ENCODE measurements around the gene SLC5A10. TPM values are rescaled to one million over a fixed set of nuclear protein-coding genes. Genes with fewer than 3 reads are reported as not detected.
"Not testable (repeated sequence)": the region's sequence is repeated elsewhere in the genome, so short reads cannot be mapped to it uniquely, and the experiment has no call there.

The SLC5A10 gene
- total RNA-seq, 1 donor from 2014 or later, result 0.14 TPM

- Histone ChIP-seq H4K20me1 (ENCODE audit: insufficient read depth, low read length) (no peaks in the 10 kb centered on the region), H3K4me1 (ENCODE audit: insufficient read depth, low read length) (no peaks in the 10 kb centered on the region), H3K9ac (ENCODE audit: low read length) (no peak overlapping the region), H3K4me3 (ENCODE audit: insufficient read depth, low read depth, low read length) (no peak overlapping the region), H3K27me3 (ENCODE audit: insufficient read depth, low read length) (peaks cover 3% of the 10 kb centered on the region), H3K9me3 (ENCODE audit: insufficient read depth, low read depth, low read length) (no peaks in the 10 kb centered on the region), H3K79me2 (ENCODE audit: insufficient read depth, low read length) (no peaks in the 10 kb centered on the region), H3K27ac (ENCODE audit: low read depth, low read length) (no peak overlapping the region), H3K36me3 (ENCODE audit: insufficient read depth, low read length) (no peaks in the 10 kb centered on the region), H2AFZ (ENCODE audit: low read depth, low read length) (no peak overlapping the region), H3K4me2 (ENCODE audit: low read length) (no peak overlapping the region)
- no peak for FAIRE-seq
- no peak overlapping the region for H3K4me3 Mint-ChIP-seq (ENCODE audit: unreplicated experiment)
- H3K27ac Mint-ChIP-seq (ENCODE audit: unreplicated experiment), result no peak overlapping the region
- TF ChIP-seq CTCF (IDR thresholded peaks at IDR 0.05; ENCODE audit: insufficient read depth, low read depth, low read length) (no peak), EZH2 (IDR thresholded peaks at IDR 0.05; ENCODE audit: insufficient read depth, low read length) (no peak)
- no peak for DNase-seq (ENCODE audit: low read depth)
- H3K9me3 Mint-ChIP-seq (ENCODE audit: unreplicated experiment), result no peaks in the 10 kb centered on the region
- H3K27me3 Mint-ChIP-seq (ENCODE audit: low read depth, unreplicated experiment), result peaks cover 29% of the 10 kb centered on the region
- H3K4me1 Mint-ChIP-seq (ENCODE audit: low read depth, unreplicated experiment), result peaks cover 4% of the 10 kb centered on the region
- H3K36me3 Mint-ChIP-seq (ENCODE audit: low read depth, unreplicated experiment), result no peaks in the 10 kb centered on the region
Measured at GRCh38 chr17:19023209-19023999, 71.4 kb downstream of the SLC5A10 start.

DNA sequence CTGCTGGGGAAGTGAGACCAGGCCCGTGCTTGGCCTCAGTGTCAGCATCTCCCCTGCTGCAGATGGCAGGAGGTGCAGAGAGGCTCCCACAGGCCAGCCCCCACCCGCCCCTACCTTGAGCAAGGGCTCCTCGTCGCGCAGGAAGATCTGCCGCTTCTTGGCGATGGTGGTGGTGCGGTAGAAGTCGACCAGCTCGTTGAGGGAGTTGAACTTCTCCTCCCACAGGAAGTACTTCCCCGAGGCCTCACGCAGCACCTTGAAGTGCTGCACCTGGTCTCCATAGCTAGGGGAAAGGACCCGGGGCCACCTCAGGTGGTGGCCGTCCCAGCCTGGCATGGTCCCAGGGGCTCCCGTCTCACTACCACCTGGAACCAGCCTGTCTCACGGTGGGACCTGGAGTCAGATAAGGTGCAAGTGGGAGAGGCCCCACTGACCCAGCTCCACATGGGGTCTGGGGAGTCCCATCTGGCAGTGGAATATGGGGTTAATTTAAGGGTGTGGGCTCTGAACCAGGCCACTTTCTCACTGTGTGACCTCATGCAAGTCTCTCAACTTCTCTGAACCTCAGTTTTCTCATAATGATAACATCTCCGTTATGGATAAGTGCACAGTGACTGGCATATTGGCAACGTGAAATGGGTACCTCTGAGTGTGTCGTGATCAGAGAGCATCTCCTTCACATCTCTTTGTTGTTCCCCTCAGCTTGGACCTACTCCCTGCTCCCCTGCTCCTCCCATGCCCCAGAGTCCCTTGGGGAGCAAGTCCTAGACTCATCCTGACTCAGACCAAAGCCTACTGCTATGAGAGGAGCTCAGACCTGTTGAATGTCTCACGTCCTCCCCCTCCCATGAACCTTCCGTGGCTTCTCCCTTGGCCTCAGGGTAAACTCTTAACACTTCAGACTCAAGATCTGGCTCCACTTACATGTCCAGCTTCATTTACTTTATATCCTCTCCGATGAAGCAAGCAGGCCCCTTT is 72.4 kb downstream of the SLC5A10 start:
- no peak overlapping the region for H3K4me2 ChIP-seq (ENCODE audit: low read length)
- Mint-ChIP-seq H3K4me3 (ENCODE audit: unreplicated experiment) (no peak overlapping the region), H3K36me3 (ENCODE audit: low read depth, unreplicated experiment) (no peaks in the 10 kb centered on the region), H3K27me3 (ENCODE audit: low read depth, unreplicated experiment) (peaks cover 20% of the 10 kb centered on the region), H3K9me3 (ENCODE audit: unreplicated experiment) (no peaks in the 10 kb centered on the region), H3K27ac (ENCODE audit: unreplicated experiment) (no peak overlapping the region), H3K4me1 (ENCODE audit: low read depth, unreplicated experiment) (peaks cover 4% of the 10 kb centered on the region)
- H3K36me3 ChIP-seq (ENCODE audit: insufficient read depth, low read length), result no peaks in the 10 kb centered on the region
- no peak overlapping the region for H3K4me3 ChIP-seq (ENCODE audit: insufficient read depth, low read depth, low read length)
- no peaks in the 10 kb centered on the region for H4K20me1 ChIP-seq (ENCODE audit: insufficient read depth, low read length)
- H3K4me1 ChIP-seq (ENCODE audit: insufficient read depth, low read length), result no peaks in the 10 kb centered on the region
- H3K27ac ChIP-seq (ENCODE audit: low read depth, low read length), result no peak overlapping the region
- no peak overlapping the region for H3K9ac ChIP-seq (ENCODE audit: low read length)
- no peak overlapping the region for H2AFZ ChIP-seq (ENCODE audit: low read depth, low read length)
- H3K79me2 ChIP-seq (ENCODE audit: insufficient read depth, low read length), result no peaks in the 10 kb centered on the region
- H3K9me3 ChIP-seq (ENCODE audit: insufficient read depth, low read depth, low read length), result no peaks in the 10 kb centered on the region
- H3K27me3 ChIP-seq (ENCODE audit: insufficient read depth, low read length), result no peaks in the 10 kb centered on the region
- DNase-seq (ENCODE audit: low read depth) (no peak), FAIRE-seq (no peak)
- TF ChIP-seq EZH2 (IDR thresholded peaks at IDR 0.05; ENCODE audit: insufficient read depth, low read length) (no peak), CTCF (IDR thresholded peaks at IDR 0.05; ENCODE audit: insufficient read depth, low read depth, low read length) (no peak)

- not testable (repeated sequence) for H3K4me1 ChIP-seq (ENCODE audit: insufficient read depth, low read length); H3K4me3 ChIP-seq (ENCODE audit: insufficient read depth, low read depth, low read length); DNase-seq (ENCODE audit: low read depth); H3K9me3 ChIP-seq (ENCODE audit: insufficient read depth, low read depth, low read length); H3K36me3 Mint-ChIP-seq (ENCODE audit: low read depth, unreplicated experiment); H3K9ac ChIP-seq (ENCODE audit: low read length); H3K79me2 ChIP-seq (ENCODE audit: insufficient read depth, low read length); H3K9me3 Mint-ChIP-seq (ENCODE audit: unreplicated experiment); H3K27ac ChIP-seq (ENCODE audit: low read depth, low read length); H3K4me2 ChIP-seq (ENCODE audit: low read length); H3K4me1 Mint-ChIP-seq (ENCODE audit: low read depth, unreplicated experiment); H3K27me3 Mint-ChIP-seq (ENCODE audit: low read depth, unreplicated experiment); H3K4me3 Mint-ChIP-seq (ENCODE audit: unreplicated experiment); H4K20me1 ChIP-seq (ENCODE audit: insufficient read depth, low read length); H3K27ac Mint-ChIP-seq (ENCODE audit: unreplicated experiment); H3K27me3 ChIP-seq (ENCODE audit: insufficient read depth, low read length); H2AFZ ChIP-seq (ENCODE audit: low read depth, low read length); FAIRE-seq; H3K36me3 ChIP-seq (ENCODE audit: insufficient read depth, low read length)
Measured at GRCh38 chr17:19028671-19029070, 76.7 kb downstream of the SLC5A10 start.

- not testable (repeated sequence) for H3K36me3 ChIP-seq (ENCODE audit: insufficient read depth, low read length); H3K4me3 ChIP-seq (ENCODE audit: insufficient read depth, low read depth, low read length); H3K4me2 ChIP-seq (ENCODE audit: low read length); H3K4me1 ChIP-seq (ENCODE audit: insufficient read depth, low read length); H3K9me3 Mint-ChIP-seq (ENCODE audit: unreplicated experiment); H3K27me3 ChIP-seq (ENCODE audit: insufficient read depth, low read length); H3K27ac ChIP-seq (ENCODE audit: low read depth, low read length); H2AFZ ChIP-seq (ENCODE audit: low read depth, low read length); H3K9me3 ChIP-seq (ENCODE audit: insufficient read depth, low read depth, low read length); H3K36me3 Mint-ChIP-seq (ENCODE audit: low read depth, unreplicated experiment); H4K20me1 ChIP-seq (ENCODE audit: insufficient read depth, low read length); H3K4me3 Mint-ChIP-seq (ENCODE audit: unreplicated experiment); H3K4me1 Mint-ChIP-seq (ENCODE audit: low read depth, unreplicated experiment); H3K27me3 Mint-ChIP-seq (ENCODE audit: low read depth, unreplicated experiment); H3K79me2 ChIP-seq (ENCODE audit: insufficient read depth, low read length); H3K9ac ChIP-seq (ENCODE audit: low read length); DNase-seq (ENCODE audit: low read depth)
- H3K27ac Mint-ChIP-seq (ENCODE audit: unreplicated experiment), result peak overlapping the region; percentile 47
- FAIRE-seq, result peak; percentile 98
Measured at GRCh38 chr17:19029740-19030139, 77.8 kb downstream of the SLC5A10 start.
